HG03558 (cell line): ENCODE measurements around the gene ZIC1.

Experiments used
- ATAC-seq: cut with Tn5 transposase; IDR thresholded peaks from one replicate; pipeline ENCODE4 v1.9.1; 2021; ENCODE audit warnings: moderate number of reproducible peaks; ENCODE audit not compliant: unreplicated experiment; ENCODE audit errors: extremely low read depth

The ZIC1 gene

DNA sequence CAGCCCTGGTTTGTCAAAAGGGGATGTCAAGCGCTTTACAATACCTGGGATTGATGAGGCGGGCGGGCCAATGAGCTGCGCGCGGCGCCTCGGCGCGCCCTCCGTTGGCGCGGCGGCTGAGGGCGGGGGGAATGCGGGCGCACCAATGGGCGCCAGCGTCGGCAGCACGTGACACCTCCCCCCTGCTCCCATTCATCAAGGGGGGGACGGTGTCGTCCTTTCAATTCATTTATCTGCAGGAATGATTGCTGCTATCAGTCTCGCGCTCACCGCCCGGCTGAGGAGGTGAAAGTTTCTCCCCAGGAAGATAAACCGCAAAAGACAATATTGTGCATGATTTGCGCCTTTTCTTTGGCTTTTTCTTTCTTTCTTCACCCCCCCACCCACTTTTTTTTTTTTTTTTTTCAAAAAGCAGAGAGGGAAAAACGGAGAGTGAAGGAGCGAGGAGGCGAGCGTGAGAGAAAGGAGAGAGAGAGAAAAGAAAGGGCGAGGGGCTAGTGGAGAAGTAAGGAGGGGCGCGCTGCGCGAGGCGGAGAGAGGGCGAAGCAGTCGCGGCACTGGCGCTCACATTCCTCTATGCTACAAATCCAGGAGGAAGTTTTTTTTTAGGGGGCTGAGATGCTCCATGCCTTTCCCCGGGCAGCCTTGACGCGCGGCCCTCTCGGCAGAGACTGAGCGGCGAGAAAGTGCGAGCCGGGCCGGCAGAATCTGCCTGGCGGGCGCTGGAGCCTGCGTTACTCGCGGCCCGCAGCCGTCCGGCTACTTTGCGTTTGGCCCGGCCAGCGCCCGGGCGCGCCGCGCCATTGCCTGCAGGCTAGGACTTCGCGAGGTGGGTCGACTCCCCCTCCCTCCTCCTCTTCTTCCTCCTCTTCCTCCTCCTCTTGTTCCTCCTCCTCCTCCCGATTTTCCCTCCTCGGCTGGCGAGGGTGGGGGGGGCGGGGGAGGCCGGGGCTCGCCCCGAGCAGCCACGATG, at the start of gene ZIC1:
Gene ZIC1, plus strand, starts transcription at position 223 of the 973 bp plus-strand sequence. Its CDS starts 748 bp downstream, at position 971.
- no peak for ATAC-seq

DNA sequence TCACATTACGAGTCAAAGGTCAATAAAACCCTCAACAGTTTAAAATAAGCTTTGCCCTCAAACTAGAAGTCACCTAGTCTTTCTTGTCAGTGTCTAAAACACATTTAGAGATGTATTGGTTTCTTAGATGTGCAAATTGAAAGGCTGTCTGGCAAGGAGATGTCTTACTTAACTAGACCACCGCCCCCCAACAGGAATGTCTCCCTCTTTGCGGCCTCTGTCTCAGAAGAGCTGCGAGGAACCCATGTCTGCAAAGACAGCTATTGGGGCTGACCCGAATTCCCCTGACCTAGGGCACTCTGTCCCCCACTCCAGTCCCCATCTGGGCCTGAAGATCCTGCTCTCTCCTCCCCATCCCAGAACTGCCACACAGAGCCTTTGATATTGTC, 49.1 kb upstream of the ZIC1 start:
- no peak for ATAC-seq

DNA sequence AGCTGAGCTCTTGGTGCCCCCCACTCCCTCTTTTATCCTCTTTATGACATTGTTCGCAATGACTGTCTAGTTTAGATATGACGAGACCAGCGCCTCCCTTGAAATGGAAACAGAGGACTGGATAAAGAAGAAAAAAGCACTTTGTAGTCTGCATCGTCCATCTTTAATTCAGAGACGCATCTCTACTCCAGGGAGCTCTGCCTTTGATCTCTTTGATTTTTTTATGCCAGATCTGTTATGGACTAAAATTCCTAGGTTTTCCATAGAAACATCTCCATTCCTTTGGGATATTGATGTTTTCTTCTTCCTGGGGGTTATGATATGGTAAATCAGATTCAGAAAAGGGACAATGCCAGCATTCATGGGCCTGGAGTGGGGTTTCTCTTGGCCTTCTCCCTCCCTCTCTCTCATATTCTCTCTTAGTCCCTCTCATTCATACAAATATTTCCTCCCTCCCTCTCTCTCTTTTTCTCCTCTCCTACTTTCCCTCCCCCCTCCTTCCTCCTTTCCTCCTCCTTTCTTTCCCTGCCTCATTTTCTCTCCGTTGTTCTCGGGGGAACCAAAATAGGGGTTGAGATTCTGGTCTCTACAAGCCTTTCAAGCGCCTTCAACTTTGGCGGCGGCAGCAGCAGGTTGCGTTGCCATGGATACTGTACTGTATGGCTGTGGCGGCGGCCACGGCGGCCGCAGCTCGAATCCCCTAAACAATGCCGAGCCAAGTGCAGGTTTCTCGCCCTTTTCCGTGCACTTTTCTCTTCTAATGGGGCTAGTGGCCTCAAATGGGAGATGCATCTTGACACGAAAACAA, 48.3 kb upstream of the ZIC1 start:
- no peak for ATAC-seq

DNA sequence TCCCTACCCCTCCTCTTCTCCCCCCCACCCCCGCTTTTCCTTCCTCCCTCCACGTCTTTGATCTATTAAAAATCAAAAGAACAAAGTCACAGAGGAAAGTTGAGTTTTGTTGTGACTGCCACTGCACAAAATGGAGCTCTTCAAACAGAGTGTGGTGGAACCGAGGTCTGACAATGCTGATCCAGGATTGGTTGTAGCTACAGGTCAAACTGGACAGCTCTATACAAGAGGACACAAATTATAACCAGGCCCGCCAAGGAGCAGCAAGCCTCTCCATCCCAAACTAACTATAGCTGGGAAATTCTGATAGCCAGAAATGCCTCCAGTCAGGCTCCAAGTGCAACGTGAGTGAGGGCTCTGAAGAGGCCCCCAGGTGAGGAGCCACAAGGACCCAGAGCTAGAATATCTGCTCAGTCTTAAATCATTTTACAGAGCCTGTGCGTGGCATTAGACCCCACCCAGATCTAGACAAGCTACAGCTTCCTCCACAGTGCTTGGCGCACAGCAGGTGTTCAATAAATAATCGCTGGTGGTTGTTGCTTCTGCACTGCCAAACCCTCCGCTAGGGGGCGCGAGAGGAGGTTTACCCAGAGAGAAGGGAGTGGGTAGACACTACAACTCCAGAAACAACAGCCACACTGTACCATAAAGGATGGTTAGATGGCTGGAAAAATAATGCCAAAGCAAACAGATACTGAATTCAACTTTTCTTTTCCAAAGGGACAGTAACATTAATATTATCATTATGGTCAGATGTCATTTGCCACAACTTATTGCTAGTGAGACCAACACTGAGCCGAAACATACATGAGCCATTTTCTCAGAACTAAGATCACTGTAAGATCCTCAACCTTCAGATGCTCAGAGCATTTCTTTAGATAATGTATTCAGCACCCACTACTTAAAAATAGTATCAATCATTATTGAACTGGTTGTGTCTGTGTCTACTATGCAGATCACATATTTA, 47.4 kb upstream of the ZIC1 start:
- ATAC-seq = no peak

DNA sequence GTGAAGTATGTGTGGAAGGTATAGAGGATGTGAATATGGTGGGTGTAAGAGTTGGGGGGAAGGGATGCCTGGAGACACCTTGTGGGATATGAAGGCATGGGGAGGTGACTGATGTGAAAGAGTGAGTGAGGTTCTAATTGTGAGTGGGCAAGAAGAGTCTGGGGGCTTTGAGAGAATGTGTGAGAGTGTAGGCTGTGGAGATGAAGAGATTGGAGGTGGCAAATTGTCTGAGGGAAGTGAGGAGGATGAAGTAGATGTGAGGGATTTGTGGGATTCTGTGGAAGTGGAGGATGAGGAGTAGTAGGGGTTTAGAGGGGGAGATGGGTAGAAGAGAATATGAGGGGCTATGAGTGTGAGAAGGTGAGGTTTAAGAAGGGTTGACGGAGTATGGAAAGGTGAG, 44.4 kb upstream of the ZIC1 start:
- ATAC-seq = no peak

DNA sequence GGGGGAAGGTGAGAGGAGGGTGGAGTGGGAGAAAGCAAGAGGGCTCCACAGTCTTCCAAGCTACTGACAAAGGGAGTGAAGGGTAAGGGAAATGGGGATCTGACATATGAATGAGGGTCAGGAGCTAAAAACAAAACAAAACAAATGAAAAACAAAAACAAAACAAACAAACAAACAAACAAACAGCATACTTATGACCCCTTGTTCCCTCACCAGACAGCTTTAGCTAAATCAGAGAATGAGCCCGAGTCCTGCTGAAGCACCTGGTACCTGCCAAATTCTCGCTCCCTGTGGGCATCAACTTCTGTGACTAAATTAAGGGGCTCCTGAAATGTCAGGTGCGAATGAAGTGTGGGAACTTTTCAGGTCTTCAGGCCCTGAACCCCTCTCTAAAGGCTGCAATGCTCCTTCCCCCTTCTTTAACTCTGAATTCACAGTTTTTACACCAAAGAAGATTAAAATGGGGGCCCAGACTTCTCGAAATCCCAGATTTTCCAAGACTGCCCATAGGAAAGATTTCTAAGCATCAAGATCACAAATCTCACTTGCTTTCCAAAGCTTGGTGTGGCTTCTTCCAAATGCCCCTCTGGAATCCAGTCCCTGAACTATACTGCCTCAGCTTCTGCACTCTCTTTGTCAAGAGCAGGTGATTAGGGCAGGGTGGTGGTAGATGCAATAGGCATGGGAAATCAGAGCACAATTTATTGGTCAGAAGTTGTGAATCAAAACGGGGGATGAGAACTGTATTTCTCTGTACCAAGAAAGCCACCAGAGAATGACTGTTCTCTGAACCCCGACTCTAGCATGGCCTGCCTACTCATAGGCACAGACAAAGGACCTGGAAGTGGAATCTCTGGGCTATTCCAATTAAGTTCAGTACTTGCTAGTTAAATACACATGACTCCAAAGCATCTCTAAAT, 43.7 kb upstream of the ZIC1 start:
- ATAC-seq = no peak

DNA sequence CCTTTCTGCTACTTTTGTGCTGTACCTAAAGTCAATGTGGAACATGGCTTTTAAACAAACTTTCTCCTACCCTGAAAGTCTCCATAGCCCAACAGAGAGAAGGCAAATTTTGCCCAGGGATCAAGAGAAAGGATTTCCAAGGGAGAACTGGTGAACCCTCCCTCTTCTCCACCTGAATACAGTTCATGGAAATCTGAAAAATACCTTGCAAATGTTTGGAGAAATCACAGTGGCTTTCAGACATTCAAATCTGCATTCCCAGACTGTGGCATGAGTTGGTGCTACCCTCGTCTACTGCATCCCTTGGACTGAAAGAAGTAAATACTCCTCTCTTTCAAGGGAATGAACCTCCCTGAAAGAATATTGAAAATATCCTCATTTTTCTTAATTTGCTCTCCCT, 41.5 kb upstream of the ZIC1 start:
- no peak for ATAC-seq

DNA sequence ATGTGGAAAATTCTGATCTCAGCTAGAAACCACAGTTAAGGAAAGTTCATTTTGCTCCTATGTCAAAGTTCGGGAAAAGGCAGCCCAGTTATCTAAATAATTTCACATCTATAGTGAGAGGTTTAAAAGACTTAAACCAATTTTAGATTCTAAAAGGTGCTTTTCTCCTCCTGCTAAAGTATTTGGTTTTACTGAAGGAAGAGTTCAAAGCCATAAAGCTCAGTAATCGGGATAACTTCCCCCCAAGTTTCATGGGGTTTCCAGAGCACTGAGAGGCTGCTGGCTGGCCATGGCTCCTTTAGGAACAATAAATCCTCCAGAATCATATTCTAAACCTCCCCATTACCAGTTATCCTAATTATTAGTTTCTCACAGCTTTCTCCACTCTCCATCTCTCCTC, 41.0 kb upstream of the ZIC1 start:
- ATAC-seq = no peak

DNA sequence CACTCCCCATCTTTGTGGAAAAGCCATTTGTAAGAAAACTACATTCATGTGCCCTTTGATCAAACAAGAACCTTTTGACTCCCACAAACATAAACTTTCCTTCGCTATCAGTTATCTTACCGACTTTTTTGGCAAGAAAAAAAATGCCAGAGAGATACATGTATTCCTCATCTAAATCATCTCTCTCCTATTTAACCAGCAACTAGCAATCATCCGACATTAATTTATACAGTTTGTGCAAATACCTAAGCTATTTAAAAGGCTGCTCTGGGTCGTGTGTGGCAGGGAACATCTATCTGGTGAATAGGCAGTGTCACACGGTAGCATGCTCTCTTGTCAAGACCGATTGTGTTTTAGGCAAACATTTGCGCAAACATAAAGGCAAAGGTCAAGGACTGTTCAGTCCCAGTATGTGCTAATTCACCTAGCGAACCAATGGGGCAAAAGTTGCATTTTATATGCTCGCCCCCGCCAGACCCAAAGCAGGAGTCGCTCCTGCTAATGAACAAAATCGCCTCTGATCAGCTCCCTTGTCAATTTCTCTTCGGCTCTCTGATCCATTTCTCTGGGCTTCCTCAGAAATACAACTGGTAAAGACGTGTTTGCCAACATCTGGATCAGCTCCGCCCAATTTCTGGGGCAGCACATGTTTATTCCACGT, 40.5 kb upstream of the ZIC1 start:
- ATAC-seq = no peak

DNA sequence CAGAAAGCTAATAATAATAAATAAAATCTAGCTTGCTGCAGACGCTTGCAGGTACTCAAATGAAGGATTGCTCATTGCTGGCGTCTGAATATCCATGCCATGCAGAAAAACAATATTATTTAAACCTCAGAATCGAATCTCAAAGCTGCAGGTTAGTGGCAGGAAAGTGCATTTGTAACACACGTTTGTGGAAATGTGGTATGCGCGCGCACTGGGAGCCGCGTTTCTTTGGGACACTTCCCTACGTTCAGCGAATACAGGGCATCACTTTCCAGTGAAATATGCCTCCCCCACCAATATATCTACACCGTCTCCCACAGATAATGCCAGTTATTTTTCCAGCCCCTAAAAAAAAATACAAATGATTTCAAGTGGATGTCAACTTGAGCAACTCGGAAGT, 39.9 kb upstream of the ZIC1 start:
- no peak for ATAC-seq

DNA sequence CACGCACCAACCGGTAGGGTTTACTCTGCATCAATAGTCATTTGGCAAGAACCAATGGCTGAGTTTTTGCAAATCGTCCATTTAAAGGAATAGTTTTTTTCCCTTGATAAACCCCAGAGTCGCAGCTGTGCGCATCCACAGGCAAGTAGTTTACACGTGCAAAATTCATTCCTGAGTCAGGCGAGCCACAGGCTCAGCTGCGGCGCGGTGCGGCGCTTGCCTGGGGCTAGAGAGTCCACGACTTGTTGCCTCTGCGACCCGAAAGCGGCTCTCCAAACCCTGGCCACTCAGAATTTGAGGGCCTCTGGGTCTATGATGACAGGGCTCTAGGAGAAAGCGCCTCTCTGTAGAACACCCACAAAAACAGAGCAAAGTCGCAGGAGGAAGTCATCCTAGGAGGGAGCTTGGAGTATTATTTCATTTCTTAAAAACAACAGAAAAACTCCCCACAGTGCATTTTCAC, 39.5 kb upstream of the ZIC1 start:
- ATAC-seq = no peak

DNA sequence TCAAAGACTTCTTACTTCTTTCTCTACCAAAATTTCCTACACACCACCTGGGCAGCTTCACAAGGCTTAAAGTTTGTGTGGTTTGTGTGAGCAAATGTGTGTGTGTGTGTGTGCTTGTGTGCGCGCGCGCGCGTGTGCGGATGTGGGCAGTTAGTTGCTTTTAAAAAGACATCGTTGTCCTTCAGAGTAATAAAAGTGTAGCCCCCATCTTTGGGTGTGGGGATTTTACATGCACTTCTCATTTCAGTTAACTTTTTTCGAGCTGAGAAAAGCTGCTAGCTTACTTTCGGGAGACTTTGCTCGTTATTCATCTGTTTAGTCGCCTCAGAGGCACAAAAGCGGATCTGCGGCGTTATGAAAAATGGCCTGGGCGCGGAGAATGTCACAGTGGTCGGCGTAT, 38.8 kb upstream of the ZIC1 start:
- no peak for ATAC-seq

DNA sequence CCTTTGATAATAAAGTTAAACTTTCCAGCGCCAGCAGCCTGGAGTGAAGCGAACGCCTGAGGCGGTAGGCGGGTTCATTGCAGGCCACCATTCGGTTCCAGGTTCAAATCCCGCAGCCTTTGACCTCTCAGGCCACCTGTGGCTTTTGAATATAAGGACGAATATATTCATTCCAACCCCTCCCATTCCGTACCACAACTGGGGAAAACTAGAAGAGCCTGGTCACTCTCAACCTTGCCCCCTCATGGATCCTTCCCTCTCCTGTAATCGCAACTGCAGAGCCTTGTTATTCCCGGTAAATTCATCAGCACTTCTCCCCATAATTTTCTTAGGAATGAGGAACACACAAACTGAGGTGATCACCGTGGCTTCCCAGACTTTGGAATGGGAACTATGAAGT, 38.0 kb upstream of the ZIC1 start:
- no peak for ATAC-seq

DNA sequence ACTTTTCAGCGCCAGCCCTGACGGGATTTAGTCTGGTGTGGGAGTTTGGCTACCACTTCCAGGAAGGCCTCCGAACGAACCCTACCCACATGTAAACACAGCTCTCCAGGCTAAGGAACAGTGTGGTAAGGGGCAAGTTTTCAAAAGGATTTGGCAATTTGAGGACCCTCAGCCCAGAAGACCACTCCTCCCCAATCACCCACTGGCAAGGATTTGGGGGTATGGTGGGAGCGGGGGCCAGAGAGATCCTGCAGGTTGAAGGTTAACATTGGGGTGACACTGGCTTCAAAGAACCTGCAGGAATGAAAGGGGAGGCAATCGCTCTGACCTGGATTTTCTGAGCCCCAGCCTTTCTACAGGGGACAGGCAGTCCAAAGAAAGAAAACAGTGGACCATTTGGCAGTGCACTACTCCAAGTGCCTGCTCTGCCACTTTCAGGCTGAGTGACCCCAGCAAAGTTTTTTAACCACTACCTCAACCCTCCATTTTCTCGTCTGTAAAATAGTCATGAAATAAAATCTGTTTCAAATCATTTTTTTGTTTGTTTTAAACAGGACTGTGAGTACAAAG, 37.3 kb upstream of the ZIC1 start:
- ATAC-seq = no peak

DNA sequence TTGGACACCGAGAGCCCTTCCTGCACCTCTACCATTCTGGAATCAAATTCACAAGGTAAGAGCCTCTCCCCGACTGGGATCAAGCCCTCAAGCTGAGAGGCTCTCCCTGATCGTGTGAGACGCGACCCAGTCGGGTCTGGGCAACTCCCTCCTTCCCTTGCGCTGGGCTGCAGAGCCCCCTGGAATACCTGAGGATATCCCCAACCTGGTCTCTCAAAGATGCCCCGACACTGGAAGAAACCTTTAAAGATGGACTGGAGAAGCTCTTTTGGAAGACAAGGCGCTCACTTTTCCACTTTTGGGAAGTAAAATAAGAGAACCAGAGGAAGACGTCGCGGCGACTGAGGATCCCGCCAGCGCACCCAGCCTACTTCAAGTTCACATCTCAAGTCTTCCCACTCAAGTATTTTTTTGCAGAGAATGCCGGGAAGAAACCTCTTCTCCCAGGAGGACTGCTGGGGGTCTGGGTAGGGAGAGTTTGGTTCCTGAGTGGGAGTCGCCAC, 36.6 kb upstream of the ZIC1 start:
- no peak for ATAC-seq

DNA sequence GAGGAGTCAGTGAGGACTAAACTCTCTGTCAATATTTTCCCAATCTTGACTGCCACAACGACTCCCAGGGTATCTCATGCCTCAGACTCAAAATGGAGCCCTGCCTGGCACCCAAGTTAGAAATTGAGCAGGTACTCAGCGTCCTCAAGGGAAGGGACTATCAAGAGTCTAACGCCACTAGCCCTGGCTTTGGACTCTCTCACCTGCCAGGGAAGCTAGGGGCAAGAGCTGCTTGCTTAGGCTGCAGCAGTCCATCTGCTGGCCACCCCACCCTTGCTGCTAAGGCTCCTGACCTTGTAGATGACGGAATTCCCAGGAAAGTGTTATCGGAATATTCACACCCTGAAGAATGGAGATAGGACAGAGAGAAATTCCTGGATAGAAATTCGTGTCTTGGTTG, 35.9 kb upstream of the ZIC1 start:
- ATAC-seq = no peak

DNA sequence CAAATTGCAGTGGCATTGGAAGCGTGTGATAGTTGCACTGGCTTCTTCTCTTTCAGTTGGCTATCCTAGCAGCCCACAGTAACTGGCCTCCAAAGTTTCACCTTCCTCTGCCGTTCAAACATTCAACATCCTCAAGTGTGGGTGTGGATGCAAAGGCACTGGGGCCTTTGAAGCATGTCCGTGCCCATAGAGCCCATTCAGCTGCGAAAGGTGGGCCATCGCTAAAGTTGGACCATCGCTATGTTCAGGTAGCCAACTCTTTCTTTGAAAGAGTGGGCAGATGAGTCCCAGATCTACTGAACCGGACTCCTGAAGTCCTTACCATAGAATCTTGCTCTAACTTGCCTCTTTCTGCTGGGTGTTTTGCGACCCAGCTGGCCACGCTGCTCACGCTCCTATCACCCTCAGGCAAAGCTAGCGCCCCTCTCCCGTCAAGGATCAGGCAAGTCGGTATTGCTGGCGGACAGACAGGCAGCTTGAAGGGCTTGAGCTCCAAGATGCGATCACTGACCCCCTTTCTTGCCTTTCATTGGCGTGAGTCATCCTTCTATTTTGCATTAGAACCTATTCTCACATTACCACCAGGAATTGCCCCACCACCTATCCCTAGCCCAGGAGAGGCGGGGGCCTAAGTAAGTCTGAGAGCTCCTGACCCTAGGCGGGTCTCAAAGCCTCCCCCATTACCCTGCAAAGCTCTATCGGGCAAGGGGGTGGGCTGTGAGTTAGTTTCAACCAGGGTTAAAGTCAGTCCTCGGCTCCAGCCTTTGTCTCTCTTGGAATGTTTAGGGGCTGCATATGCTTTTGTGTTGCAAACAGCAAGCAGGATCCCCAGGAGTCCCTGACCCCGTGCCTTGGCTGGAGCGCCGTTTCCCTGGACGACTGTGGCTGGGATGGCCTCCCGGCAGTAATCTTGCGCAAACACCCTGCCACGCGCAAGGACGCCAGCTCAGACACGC, 31.5 kb upstream of the ZIC1 start:
- no peak for ATAC-seq
